ENCODE results near the gene RNF112. TPM values are rescaled to one million over a fixed set of nuclear protein-coding genes. Genes with fewer than 3 reads are reported as not detected.

Gene RNF112
- total RNA-seq, 1 donor from 2014 or later: 1.8 TPM

GRCh38 chr17:19412984-19413383, 2.0 kb downstream of the RNF112 start:
- Histone ChIP-seq H3K27me3 (ENCODE audit: low read depth) (no peaks in the 10 kb centered on the region), H3K36me3 (no peaks in the 10 kb centered on the region), H3K4me3 (no peak overlapping the region), H3K4me1 (no peaks in the 10 kb centered on the region), H3K9me3 (no peaks in the 10 kb centered on the region), H3K27ac (no peak overlapping the region)
- no peak for TF ChIP-seq CTCF (IDR thresholded peaks at IDR 0.05)
- DNase-seq (no peak), ATAC-seq (no peak)
- intact Hi-C loops (cut with DNase I): no loop called here

GRCh38 chr17:19413761-19414160, 2.7 kb downstream of the RNF112 start:
- no peaks in the 10 kb centered on the region for H3K36me3 ChIP-seq
- DNase-seq: no peak
- intact Hi-C loops (cut with DNase I): no loop called here
- no peaks in the 10 kb centered on the region for H3K4me1 ChIP-seq
- no peak for TF ChIP-seq CTCF (IDR thresholded peaks at IDR 0.05)
- no peak overlapping the region for H3K27ac ChIP-seq
- H3K4me3 ChIP-seq: no peak overlapping the region
- no peaks in the 10 kb centered on the region for H3K27me3 ChIP-seq (ENCODE audit: low read depth)
- no peak for ATAC-seq
- H3K9me3 ChIP-seq: no peaks in the 10 kb centered on the region

- no peak for TF ChIP-seq CTCF (IDR thresholded peaks at IDR 0.05)
- Histone ChIP-seq H3K27ac (no peak overlapping the region), H3K27me3 (ENCODE audit: low read depth) (no peaks in the 10 kb centered on the region), H3K9me3 (no peaks in the 10 kb centered on the region), H3K4me3 (no peak overlapping the region), H3K4me1 (no peaks in the 10 kb centered on the region), H3K36me3 (no peaks in the 10 kb centered on the region)
- intact Hi-C loops (cut with DNase I): no loop called here
- DNase-seq (no peak), ATAC-seq (no peak)
These were observed 3.6 kb downstream of the RNF112 start for GRCh38 chr17:19414396-19415280.

- Histone ChIP-seq H3K4me3 (no peak overlapping the region), H3K27me3 (ENCODE audit: low read depth) (no peaks in the 10 kb centered on the region), H3K27ac (no peak overlapping the region), H3K36me3 (no peaks in the 10 kb centered on the region), H3K4me1 (no peaks in the 10 kb centered on the region), H3K9me3 (no peaks in the 10 kb centered on the region)
- TF ChIP-seq CTCF (IDR thresholded peaks at IDR 0.05): no peak
- no peak for DNase-seq
- intact Hi-C loops (cut with DNase I): no loop called here
- ATAC-seq: no peak
These were observed 4.3 kb downstream of the RNF112 start for GRCh38 chr17:19415311-19415710.

GRCh38 chr17:19415806-19416775, 5.1 kb downstream of the RNF112 start:
- DNase-seq (no peak), ATAC-seq (no peak)
- Histone ChIP-seq H3K4me3 (no peak overlapping the region), H3K27ac (no peak overlapping the region), H3K27me3 (ENCODE audit: low read depth) (no peaks in the 10 kb centered on the region), H3K4me1 (no peaks in the 10 kb centered on the region), H3K9me3 (no peaks in the 10 kb centered on the region), H3K36me3 (no peaks in the 10 kb centered on the region)
- TF ChIP-seq CTCF (IDR thresholded peaks at IDR 0.05): no peak
- intact Hi-C loops (cut with DNase I): no loop called here
